Gastrocnemius medialis (tissue), 4 donors: ENCODE results near the gene AFTPH. TPM values are rescaled to one million over a fixed set of nuclear protein-coding genes. Genes with fewer than 3 reads are reported as not detected.

Experiments
- ATAC-seq, 2 donors: fragments of 150-250 bp; one replicate each; pipeline ENCODE4 v1.9.1; 2016
- DNase-seq, 2 donors: peaks; one replicate each; pipeline ENCODE4 v3.0.0-alpha.2; 2019
- H3K27ac ChIP-seq, 4 donors: fragments of 200-600 bp; sonication (generic); 1 replicate in 1 of 4; 2 replicates in 3 of 4; pipeline ENCODE4 v1.5.1; 2016 to 2018; ENCODE audit warnings: mild to moderate bottlenecking in 2 of 4, moderate library complexity in 1 of 4
- H3K27me3 ChIP-seq, 3 donors: fragments of 200-600 bp; sonication (generic) in 2 of 3; 1 replicate in 1 of 3; 2 replicates in 2 of 3; pipeline versions ENCODE4 v1.5.1 to v1.6.0; 2016 to 2019; ENCODE audit warnings: mild to moderate bottlenecking in 1 of 3, moderate library complexity in 1 of 3
- H3K36me3 ChIP-seq, 2 donors: fragments of 200-600 bp; sonication (generic) in 1 of 2; one replicate each; pipeline ENCODE4 v1.5.1; 2017 to 2018
- H3K4me1 ChIP-seq, 2 donors: fragments of 200-600 bp; sonication (generic) in 1 of 2; one replicate each; pipeline ENCODE4 v1.5.1; 2016 to 2017; ENCODE audit warnings: mild to moderate bottlenecking in 2 of 2
- H3K4me3 ChIP-seq, 4 donors: fragments of 200-600 bp; sonication (generic) in 3 of 4; 1 replicate in 1 of 4; 2 replicates in 3 of 4; pipeline ENCODE4 v1.5.1; 2016 to 2019; ENCODE audit warnings: mild to moderate bottlenecking in 2 of 4
- H3K9me3 ChIP-seq, 3 donors: fragments of 200-600 bp; sonication (generic) in 2 of 3; 1 replicate in 1 of 3; 2 replicates in 2 of 3; pipeline ENCODE4 v1.5.1; 2016 to 2019
- POLR2A ChIP-seq, 2 donors: fragments of 450-650 bp; IDR thresholded peaks; one replicate each; pipeline ENCODE4 v1.6.1; 2017; ENCODE audit warnings: antibody characterized with exemption in 2 of 2, mild to moderate bottlenecking in 2 of 2, moderate library complexity in 2 of 2
- in situ Hi-C, 4 donors: fragments of 200-750 bp; cut with MboI; loops; one replicate each; pipeline versions ENCODE4 v1.15.0 to v1.8.0; 2017; ENCODE audit warnings: low sequenced_read_pairs in 4 of 4
- intact Hi-C: fragments of 100-400 bp; cut with DNase I; formaldehyde crosslinking; loops from one replicate; pipeline ENCODE4 v1.15.1; 2023; ENCODE audit warnings: low total_unique reads
- total RNA-seq, 4 donors: library from RNA; depleted of rRNA; stranded (reverse); fragments of >200 nt; gene quantifications; one replicate each; pipeline versions ENCODE4 v1.1.0 to v1.2.3, GENCODE V29; 2016
- TF ChIP-seq, protein P1 (sequence below), 5 experiments: fragments of 450-650 bp in 3 of 5; fragments of 200-600 bp in 2 of 5; sonication (generic) in 2 of 5; IDR thresholded peaks in 4 of 5; conservative IDR thresholded peaks in 1 of 5; 1 replicate in 4 of 5; 2 replicates in 1 of 5; pipeline ENCODE4 v1.5.1; 2016 to 2019; ENCODE audit warnings: antibody characterized with exemption in 5 of 5, mild to moderate bottlenecking in 3 of 5, moderate library complexity in 3 of 5

The AFTPH gene
- total RNA-seq, 4 donors from 2014 or later, result 13.9 to 18.1 (median 14.8) TPM

DNA sequence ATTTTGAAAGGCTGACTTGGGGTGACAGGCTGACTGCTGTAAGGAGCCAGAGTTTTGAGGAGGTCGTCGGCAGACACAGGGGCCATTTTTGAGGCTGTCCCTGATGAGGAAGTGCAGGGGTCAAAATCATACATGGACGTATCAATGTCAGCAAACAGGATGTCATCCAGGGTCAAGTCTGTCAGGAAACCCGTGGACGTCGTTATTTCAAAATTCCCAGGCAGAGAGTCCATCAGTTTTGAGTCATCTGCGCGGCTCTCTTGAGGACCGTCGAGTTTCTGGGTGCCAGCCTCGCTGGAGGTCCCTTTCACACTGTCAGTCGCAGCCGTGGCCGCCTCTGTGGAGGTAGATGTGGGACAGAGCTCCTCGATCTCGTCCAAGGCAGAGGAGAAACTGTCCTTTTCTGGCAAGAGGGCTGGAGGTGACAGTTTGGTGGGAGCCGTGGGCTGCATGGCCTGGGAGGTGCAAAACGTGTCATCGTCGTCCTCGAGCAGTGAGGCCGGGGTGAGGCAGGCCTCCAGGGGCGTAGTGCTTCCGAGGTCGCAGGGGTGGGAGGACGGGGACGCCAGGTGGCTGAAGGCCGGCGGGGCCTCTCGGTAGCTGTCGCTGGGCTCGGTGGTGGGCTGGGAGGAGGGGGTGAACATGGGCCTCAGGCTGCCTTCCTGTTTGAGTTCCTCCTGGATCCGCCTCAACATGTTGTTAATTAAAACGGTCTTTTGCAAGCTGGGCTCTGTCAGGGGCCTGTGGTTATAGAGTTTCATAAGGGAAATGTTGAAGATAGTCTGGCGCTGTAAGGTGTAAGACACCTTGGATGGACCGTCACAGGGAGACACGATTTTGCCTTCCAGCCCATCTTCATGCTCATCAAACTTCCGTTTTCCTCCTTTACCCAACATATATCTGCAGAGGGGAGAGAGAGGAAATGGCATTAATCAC, 112.1 kb downstream of the AFTPH start:
- no peaks in the 10 kb centered on the region for H3K27me3 ChIP-seq
- no peak for ATAC-seq
- no peak overlapping the region for H3K27ac ChIP-seq
- no peak for DNase-seq
- intact Hi-C loops (no loop called here), in situ Hi-C loops (loop anchor here in 1 of 4 donors (25.0 kb wide), 1 partner anchor 401 kb away; no protein-coding TSS in a partner anchor)
- no peaks in the 10 kb centered on the region for H3K9me3 ChIP-seq
- no peak overlapping the region for H3K4me3 ChIP-seq
- H3K36me3 ChIP-seq, result peaks cover 0 to 26% of the 10 kb centered on the region in 2 donors
- TF ChIP-seq, protein P1, sequence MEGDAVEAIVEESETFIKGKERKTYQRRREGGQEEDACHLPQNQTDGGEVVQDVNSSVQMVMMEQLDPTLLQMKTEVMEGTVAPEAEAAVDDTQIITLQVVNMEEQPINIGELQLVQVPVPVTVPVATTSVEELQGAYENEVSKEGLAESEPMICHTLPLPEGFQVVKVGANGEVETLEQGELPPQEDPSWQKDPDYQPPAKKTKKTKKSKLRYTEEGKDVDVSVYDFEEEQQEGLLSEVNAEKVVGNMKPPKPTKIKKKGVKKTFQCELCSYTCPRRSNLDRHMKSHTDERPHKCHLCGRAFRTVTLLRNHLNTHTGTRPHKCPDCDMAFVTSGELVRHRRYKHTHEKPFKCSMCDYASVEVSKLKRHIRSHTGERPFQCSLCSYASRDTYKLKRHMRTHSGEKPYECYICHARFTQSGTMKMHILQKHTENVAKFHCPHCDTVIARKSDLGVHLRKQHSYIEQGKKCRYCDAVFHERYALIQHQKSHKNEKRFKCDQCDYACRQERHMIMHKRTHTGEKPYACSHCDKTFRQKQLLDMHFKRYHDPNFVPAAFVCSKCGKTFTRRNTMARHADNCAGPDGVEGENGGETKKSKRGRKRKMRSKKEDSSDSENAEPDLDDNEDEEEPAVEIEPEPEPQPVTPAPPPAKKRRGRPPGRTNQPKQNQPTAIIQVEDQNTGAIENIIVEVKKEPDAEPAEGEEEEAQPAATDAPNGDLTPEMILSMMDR (IDR thresholded peaks at IDR 0.05 in 4 of 5, conservative IDR thresholded peaks at IDR 0.05 in 1 of 5), result no peak
- TF ChIP-seq POLR2A (IDR thresholded peaks at IDR 0.05), result no peak
- H3K4me1 ChIP-seq, result peaks cover 30 to 36% of the 10 kb centered on the region in 2 donors

GRCh38 chr2:64637000-64637635, 113.0 kb downstream of the AFTPH start:
- TF ChIP-seq, protein P1 (IDR thresholded peaks at IDR 0.05 in 4 of 5, conservative IDR thresholded peaks at IDR 0.05 in 1 of 5), result no peak
- TF ChIP-seq POLR2A (IDR thresholded peaks at IDR 0.05), result no peak
- H3K27ac ChIP-seq, result peak overlapping the region in 3 of 4 donors; percentile 34 to 51 (median 34)
- H3K36me3 ChIP-seq, result peaks cover 0 to 26% of the 10 kb centered on the region in 2 donors
- H3K4me1 ChIP-seq, result peaks cover 30 to 36% of the 10 kb centered on the region in 2 donors
- intact Hi-C loops (no loop called here), in situ Hi-C loops (loop anchor here in 1 of 4 donors (25.0 kb wide), 1 partner anchor 400 kb away; no protein-coding TSS in a partner anchor)
- H3K9me3 ChIP-seq, result no peaks in the 10 kb centered on the region
- DNase-seq, result no peak
- H3K4me3 ChIP-seq, result no peak overlapping the region
- H3K27me3 ChIP-seq, result no peaks in the 10 kb centered on the region
- no peak for ATAC-seq

DNA sequence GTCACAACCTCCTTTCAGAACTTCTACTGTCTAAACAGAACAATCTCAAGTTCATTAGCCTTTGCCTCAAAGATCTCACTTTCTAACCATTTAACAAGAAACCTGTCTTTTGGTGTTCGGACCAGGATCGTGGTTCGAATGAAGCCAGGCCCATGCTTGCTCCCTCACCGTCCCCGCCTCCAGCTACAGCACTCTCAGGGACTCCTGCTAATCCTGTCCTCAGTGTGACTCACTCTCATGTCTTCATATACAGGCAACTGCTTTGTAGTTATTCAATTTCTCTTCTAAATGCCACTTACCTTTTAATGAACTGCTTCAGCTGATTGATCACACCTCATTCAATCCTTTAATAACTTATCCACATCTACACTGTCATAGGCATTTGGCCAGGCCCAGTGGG, 113.8 kb downstream of the AFTPH start:
- no peak for DNase-seq
- in situ Hi-C loops, result loop anchor here in 1 of 4 donors (25.0 kb wide), 1 partner anchor 399 kb away; no protein-coding TSS in a partner anchor

DNA sequence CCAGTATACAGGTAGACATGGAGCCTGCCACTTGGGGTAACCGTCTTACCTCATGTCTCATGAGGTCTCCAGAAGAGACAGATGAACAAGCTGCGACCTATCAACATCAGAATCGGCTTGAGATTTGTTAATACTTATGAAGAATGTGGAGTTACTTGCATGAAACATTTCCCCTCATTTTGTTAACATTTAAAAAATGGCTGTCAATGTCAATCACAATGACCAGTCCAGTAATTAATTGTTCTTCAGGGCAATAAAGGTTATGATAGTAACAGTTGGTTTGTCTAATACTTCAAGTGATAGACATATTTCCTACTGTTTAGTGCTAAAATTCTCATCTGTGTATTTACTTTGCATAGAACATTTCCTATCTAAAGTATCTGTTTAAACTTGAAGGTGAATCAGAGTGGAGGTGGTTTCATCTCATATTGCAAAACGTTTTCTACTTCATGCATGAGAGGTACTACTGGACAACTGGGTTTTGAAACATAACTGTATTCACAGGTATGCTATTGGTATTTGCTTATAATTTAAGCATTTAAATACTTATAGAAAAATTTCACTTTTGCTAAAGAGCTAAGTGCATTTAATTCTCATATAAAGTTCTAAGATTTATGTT, 114.5 kb downstream of the AFTPH start:
- no peak for ATAC-seq
- H3K4me1 ChIP-seq, result peaks cover 30 to 36% of the 10 kb centered on the region in 2 donors
- intact Hi-C loops, result no loop called here

More for the DNA sequence above, 113.8 kb downstream of the AFTPH start:
- peak; percentile 74 to 87 for ATAC-seq
- H3K27ac ChIP-seq, result peak overlapping the region; percentile 21 to 51 (median 34)
- no peak overlapping the region for H3K4me3 ChIP-seq
- no peaks in the 10 kb centered on the region for H3K27me3 ChIP-seq
- H3K36me3 ChIP-seq, result peaks cover 0 to 26% of the 10 kb centered on the region in 2 donors
- no peak for TF ChIP-seq POLR2A (IDR thresholded peaks at IDR 0.05)
- TF ChIP-seq, protein P1 (IDR thresholded peaks at IDR 0.05 in 4 of 5, conservative IDR thresholded peaks at IDR 0.05 in 1 of 5), result no peak
- peaks cover 30 to 36% of the 10 kb centered on the region in 2 donors for H3K4me1 ChIP-seq
- intact Hi-C loops, result no loop called here
- H3K9me3 ChIP-seq, result no peaks in the 10 kb centered on the region

More for the DNA sequence above, 114.5 kb downstream of the AFTPH start:
- Histone ChIP-seq H3K4me3 (no peak overlapping the region), H3K9me3 (no peaks in the 10 kb centered on the region), H3K27ac (peak overlapping the region in 3 of 4 donors; percentile 21 to 51 (median 34)), H3K36me3 (peaks cover 0 to 26% of the 10 kb centered on the region in 2 donors), H3K27me3 (no peaks in the 10 kb centered on the region)
- in situ Hi-C loops, result loop anchor here in 1 of 4 donors (25.0 kb wide), 1 partner anchor 399 kb away; no protein-coding TSS in a partner anchor
- no peak for TF ChIP-seq POLR2A (IDR thresholded peaks at IDR 0.05)
- TF ChIP-seq, protein P1 (IDR thresholded peaks at IDR 0.05 in 4 of 5, conservative IDR thresholded peaks at IDR 0.05 in 1 of 5), result no peak
- DNase-seq, result no peak
